COLO668 (cell line): ENCODE data around the gene MTA1.
A peak's percentile ranks its signal among the peaks of the same experiment; 100 is the strongest.

Source experiments
- DNase-seq: peaks from one replicate; lab custom pipeline; 2025; ENCODE audit not compliant: unreplicated experiment; lab: John Stamatoyannopoulos, UW

Gene MTA1

GRCh38 chr14:105419195-105420091 lies at the start of gene MTA1:
Gene MTA1 (plus strand): TSS chr14:105419827. CDS start chr14:105420036, 209 bp downstream.
- peak; percentile 84 for DNase-seq

GRCh38 chr14:105374389-105374788 lies 45.2 kb upstream of the MTA1 start:
- no peak for DNase-seq

- no peak for DNase-seq
Measured at GRCh38 chr14:105375635-105376057, 44.0 kb upstream of the MTA1 start.

GRCh38 chr14:105376521-105377440 lies 42.8 kb upstream of the MTA1 start:
- no peak for DNase-seq

DNA sequence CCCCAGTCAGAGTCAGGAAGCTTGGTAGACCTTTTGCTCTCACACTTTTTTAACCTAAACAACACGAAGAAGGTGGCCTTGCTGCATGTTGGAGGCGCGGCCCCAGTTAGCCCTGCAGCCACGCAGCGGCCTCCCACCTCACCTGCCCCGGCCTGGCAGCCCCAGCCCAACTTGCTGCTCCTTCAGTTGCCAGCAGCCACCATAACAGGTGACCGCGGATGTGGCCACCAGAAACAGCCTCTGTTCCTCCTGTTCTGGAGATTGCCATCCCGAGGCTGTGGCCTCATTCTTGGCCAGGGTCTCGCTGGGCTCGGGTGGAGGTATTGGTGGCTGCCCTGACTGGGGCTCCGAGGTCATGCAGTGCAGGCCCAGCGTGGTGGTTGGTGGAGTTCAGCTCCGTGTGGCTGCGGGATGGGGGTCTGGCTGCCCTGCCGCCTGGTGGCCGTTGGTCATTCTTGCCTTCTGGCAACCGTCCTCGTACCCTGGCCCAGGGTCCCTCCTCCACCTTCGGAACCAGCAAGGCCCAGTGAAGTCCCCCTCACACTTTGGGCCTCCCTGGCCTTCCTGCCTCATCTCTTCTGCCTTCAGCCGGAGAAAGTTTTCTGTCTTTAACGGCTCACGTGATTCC lies 42.0 kb upstream of the MTA1 start:
- DNase-seq = no peak

- no peak for DNase-seq
Measured at GRCh38 chr14:105378199-105378598, 41.4 kb upstream of the MTA1 start.

GRCh38 chr14:105378873-105379685 lies 40.5 kb upstream of the MTA1 start:
- no peak for DNase-seq

DNA sequence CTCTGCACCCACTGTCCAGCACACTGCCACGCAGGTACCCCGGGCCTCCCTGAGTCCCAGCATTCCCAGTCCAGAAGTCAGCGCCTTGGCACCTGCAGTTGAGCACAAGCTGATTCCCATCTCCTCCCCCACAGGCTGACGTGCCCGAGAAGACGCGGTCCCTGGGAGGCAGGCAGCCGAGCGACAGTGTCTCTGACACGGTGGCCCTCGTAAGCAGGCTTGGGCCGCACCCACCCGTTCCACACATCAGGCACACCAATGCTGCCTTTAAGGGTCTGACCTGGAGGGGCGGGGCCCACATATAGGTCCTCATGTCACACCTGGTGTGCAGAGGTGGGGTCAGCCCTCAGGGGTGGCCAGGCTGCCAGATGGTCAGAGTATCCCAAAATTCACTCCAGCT lies 39.7 kb upstream of the MTA1 start:
- DNase-seq = no peak

DNA sequence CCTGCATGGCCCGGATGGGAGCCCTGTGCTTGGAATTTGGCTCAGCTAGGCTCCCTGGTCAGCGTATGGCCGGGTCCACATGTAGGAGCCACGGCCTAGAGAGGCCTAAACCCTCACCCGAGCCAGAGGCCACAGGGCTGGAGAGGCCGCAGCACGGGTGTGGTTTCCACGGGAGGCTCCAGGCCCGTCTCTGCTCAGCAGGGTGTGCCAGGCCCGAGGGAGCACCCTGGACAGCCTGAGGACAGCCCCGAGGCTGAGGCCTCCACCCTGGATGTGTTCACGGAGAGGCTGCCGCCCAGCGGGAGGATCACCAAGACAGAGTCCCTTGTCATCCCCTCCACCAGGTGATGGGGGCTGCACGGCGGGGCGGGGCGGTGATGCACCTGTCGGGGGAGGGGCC lies 38.9 kb upstream of the MTA1 start:
- no peak for DNase-seq

GRCh38 chr14:105381446-105382342 lies 37.9 kb upstream of the MTA1 start:
- no peak for DNase-seq

GRCh38 chr14:105382343-105383082 lies 37.1 kb upstream of the MTA1 start:
- DNase-seq = no peak

DNA sequence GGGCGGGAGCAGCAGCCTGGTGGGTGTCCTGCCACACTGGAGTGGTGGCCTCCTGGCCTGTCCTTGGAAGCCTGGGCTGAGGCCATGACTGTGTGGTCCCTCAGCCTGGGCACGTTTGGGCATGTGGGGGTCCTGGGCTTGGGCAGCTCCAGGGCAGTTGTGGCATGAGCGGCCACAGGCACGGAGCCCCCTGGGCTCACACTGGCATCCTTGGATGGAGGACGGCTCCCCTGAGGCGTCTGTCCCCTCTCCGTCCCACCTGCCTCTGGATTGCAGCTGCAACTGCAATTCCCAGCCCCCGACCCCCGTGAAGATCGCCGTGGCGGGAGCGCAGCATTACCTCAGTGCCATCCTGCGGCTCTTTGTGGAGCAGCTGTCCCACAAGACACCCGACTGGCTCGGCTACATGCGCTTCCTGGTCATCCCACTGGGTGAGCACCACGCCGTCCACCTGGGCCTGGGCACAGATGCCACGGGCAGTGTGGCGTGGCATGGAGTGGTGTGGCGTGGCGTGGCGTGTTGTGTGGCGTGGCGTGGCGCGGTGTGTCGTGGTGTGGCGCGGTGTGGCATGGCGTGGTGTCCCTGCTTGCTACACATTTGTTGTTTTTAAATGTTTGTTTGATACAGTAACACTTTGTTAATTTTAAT lies 36.4 kb upstream of the MTA1 start:
- DNase-seq = no peak

GRCh38 chr14:105384041-105384557 lies 35.5 kb upstream of the MTA1 start:
- DNase-seq = no peak

DNA sequence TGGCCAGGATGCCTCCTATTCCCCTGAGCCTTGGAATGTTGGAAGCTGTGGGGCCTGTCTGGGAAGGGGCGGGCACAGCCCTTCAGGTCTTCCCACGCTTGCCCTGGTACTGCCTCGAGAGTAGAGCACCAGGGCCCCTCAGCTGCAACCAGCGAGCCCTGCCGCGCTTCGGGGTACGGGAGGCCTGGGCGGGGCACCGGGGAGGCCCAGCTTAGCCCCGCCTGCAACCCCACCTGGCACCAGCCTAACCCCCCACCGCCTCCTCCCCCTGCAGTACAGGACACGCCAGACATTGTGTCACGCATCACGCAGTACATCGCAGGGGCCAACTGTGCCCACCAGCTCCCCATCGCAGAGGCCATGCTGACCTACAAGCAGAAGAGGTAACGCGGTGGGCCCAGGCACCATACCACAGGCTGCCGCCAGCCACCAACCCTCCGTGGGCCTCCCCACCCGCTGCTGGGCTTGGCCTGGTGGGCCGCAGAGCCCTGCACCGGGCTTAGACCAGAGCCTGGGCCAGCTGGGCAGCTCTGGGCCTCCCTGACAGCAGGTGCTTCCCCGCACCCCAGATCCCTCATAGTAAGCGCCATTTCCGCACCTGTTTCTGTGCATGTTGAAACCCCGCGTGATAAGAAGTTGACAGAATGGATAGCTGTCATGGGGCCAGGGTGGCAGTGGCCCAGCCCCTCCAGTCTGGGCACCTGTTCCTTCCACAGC lies 34.9 kb upstream of the MTA1 start:
- DNase-seq = no peak

DNA sequence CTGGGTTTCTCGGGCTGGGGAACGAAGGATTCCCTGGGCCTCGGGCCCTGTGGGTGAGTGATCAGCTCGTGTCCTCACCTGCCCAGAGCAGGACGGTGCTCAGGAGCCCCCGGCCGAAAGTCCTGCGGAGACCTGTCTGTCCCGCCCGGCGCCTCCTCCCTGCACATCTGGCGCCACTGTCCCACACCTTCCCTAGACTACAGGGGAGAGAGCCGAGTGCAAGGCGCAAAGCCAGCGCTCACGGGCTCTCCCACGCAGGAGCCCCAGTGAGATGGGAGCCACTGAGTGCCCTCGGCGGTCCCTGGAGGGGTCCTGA lies 34.3 kb upstream of the MTA1 start:
- DNase-seq = no peak

DNA sequence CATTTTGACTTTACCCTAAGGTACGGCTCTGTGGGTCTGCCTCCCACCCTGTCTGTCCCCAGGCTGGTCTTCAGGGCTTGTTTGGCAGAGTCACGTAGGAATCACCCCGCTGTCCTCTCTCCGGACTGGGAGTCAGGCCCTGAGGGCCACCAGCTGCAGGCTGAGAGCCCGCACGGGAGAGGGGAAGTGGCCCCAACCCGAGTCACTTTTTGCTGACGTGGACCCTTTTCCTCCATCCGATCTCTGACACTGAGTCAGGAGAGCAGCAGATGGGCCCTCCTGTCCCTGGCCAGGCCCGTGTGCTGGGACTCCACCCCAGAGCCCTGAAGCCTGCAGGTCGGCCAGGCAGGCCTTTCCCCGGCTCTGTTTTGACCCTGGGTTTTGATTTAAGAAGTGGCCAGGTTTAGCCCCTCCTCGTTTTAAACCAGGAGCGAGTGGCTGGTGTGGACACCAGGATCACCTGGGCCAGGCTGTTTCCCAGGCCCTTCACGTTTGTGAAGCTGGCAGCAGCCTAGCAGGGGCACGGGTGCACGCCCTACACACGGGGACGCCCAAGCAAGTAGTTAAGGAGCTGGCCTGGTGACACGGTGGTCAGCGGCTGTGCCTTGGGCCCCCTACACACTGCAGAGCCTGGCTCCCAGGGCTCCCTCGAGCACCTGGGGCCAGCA lies 33.8 kb upstream of the MTA1 start:
- no peak for DNase-seq
